IPS DF 4.7 (cell line): Measurements from ENCODE around the gene LGR6.
"Not testable (repeated sequence)": the region's sequence is repeated elsewhere in the genome, so short reads cannot be mapped to it uniquely, and the experiment has no call there.

Experiments
- DNase-seq: peaks from one replicate; pipeline ENCODE4 v3.0.0-alpha.2; 2013; ENCODE audit warnings: low spot score; ENCODE audit errors: extremely low read depth

The LGR6 gene

DNA sequence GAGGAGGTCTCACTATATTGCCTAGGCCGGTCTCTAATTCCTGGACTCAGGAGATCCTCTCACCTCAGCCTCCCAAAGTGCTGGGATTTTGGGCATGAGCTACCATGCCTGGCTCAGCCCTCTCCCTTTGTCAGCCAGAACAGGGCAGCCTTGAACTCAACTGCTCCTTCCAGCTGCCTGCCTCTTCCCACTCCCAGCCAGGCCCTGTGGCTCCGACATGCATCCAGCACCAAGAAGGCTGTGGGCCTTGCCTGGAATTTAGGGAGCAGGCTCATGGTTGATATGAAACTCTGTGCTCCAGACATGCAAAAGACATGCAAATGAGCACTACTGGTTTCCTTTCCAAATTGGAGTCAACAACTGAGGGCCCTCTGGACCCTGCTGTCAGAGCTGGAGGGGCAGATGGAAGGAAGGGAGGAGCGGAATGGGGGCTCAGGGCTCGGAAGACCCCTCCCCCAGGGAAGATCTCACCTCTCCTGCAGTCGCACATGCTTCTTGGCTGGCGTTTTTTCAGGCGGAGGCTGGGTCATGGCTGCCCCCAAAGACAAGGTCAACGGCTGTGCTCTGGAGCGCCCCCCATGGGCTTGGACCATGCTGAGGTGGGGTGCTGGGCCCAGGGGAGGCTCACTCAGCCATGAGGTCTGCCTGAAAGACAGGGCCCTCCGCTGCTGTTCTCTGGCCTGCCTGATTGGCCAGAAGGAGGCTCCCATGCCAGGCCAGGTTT is 34.6 kb upstream of the LGR6 start:
- no peak for DNase-seq

DNA sequence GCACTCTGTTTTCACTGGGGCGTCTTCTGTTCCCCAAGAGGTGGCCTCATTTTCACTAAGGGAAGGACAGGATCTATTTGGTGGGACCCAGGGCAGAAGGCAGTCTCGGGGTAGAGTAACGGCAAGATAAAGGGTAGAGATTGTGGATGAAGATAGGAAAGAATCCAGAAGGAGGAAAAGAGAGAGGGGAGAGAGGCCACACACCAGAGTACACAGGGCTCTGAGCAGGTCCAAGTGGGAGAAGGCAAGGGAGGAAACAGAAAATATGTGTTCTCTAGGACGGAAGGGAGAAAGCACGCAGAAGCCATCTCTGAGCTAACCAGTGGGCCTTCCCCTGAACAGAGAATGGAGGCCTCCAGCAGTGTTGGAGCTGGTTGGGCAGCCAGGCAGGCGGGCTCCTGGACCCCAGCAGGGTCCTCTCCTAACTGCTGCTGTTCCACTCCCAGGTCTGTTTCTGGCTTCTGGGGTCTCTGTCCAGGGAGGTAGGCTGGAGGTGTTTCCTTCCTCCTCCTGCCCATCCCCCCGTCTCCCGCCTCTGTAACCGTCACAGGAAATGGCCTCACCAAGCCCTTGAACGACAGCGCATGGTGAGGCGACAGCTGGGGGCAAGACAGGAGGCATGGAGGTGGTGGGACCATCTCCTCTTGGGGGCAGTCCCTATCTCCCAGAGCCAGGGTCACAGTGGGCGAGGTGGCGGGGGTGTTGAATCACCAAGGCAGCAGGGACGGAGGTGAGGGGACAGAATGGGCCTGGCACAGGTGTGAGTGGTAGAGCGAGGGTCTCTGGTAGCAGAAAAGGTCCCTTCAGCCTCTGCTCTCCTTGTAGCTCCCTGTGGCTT is 33.8 kb upstream of the LGR6 start:
- no peak for DNase-seq

DNA sequence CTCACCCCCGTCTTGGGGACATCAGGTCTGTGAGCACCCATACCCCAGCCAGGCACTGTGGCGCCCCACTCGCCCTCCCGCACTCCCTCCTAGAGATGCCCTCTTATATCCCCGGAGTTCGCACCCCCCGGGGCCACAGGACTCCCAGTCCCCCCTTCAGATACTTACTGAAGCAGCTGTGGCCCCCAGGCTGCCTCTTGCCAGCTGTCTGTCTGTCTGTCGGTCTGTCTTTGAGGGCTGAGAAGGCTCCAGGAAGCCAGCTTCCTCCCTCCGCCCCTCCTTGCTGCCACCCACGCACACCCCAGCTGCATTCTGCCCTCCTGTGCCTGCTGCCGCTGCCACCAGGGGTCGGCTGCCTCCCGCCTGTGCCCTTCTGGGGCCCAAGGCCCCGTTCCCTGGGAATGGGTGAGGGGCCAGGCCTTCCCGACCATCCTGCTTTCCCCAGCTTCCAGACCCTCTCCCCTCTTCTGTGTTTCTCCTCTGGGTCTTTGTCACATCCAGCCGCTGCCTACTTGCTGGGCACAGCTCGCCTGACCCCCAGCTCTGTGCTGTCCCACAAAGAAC is 33.1 kb upstream of the LGR6 start, which contains the start of gene PTPN7:
PTPN7 (minus strand) TSS at position 226 of the 564 bp plus-strand sequence. CDS start 1,200 bp downstream, outside the sequence.
- no peak for DNase-seq

DNA sequence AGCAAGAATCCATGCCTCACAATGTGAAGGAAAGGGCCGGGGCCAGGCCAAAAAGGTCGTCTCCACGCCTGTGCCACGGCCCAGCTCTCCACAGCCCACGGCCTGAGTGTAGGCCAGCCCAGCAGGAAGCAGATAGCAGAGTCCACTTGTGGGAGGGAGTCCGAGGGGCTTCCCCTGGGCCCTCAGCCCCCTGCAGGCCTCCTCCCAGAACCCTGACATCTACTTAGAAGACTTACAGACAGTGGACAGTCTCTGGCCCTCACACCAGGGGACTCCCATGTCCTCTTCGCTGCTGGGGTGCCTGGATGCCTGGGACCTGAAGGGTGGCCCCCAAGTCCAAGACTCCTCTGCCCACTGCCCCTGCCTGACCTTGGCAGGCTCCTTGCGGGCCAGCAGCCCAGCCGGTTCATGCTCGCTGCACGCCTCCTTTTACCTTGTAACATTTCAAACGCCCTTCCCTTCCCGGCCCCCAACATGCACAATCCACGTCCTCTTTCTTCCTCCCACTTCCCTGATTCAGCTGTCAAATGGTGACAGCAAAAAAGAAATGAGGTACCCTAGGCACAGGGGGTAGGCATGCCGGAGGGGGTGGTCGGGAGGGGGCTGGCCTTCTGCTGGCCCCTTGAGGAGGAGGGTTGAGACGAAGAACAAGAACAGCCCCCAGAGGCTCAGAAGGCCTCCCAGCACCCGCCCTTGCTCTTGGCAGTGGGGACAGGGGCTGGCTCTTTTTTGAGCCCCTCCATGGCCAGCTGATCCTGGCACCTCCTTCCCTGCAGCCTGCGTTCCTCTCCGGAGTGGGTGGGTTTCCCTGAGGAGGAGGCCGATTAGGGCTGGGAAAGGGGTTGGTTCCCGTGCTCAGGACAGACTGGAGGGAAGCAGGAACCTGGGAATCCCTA is 32.2 kb upstream of the LGR6 start:
- DNase-seq: no peak

DNA sequence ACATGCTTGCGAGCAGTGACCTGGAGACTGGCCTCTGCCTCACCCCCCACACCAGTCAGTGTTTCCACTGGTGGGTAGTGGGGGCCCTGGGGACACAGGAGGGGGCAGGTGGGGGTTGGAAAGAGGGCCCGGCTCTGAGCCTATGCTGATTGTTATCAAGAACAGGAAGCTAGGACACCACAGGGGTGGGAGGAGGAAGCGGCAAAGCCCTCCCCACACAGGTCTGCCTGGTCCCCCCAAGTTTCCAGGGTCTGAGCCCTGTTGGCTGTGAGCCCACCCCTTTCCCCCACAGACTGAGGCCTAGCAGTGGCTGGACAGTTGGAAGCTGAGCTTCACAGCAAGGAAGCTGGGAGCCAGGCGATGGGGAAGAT is 31.6 kb upstream of the LGR6 start:
- DNase-seq: no peak

DNA sequence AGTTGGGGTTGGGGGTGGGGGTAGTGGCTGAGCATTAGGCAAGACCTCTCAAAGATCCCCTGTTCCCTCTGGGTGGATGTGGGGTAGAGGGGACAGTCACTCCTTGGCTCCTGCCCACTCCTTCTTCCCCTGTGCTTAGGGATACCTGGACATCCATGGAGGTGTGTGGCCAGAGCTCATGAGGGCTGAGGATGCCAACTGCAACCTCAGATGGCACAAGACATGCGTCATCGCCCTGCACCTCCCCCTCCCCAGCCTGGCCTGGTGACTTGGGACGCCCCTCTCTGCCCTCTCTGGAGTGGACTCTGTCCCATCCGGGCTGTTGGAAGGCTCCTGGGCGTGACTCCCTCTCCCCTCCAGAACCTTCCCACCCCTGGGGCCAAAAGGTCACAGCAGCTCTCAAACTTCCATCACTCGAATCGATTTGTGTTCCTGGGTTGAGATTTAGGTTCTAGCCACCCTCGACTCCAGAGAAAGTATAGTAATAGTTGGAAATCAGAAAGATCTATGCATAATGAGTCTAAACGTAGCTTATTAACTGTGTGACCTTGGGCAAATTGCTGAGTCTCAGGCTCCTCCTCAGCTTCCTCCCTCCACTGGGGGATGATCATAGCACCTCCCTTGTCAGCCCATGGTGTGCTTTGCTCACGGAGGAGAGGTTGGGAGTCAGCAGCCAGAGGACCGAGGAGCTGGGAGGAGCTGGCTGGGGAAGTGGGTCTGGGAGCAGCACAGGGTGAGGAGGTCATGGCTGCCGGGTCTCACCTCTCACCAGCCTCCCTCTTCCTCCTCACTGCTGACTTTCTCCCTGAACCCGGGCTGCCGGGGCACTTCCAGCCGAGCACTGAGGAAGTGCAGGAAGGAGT is 30.9 kb upstream of the LGR6 start:
- no peak for DNase-seq

DNA sequence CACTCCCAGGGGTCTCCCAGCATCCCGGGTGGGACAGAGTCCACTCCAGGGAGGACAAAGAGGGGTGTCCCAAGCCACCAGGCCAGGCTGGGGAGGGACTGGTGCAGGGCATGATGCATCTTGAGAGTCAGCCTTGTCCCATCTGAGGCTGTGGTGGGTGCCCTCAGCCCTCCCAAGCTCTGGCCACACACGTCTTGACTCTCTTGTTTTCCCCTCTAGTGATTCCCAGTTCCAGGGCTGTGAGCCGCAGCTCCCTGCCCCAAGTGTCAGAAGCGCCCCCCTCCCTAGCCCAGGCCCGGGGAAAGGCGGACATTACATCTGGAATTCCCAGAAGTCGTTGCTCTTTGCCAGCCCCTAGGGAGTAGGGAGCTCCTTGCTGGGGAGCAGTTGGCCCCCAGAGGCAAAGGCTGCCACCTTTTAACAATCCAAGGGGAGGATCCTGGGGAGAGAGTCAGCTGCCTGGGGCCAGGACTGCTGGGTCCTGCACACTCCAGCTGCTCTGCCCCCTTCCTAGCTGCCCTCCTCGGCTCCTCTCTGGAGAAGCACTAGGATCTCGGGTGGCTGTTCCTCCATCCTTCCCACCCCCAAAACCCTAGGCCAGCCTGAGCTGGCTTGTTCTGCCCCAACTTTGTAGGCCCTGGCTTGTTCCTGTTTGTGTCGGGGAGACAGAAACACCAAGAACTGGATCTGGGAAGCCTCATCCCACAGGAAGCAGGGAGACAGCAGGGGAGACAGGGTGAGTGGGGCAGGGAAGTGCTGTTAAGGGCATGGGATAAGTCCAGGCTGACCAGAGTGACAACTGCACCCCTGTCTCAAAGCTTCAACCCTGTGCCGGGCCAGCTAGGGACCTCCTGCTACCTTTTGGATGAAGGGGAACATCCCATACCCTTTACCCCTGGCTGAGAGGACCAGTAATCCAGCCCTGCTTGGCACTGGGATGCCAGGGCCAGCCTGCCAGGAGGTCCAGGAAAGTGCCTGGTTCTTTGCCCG is 30.0 kb upstream of the LGR6 start:
- DNase-seq: no peak

DNA sequence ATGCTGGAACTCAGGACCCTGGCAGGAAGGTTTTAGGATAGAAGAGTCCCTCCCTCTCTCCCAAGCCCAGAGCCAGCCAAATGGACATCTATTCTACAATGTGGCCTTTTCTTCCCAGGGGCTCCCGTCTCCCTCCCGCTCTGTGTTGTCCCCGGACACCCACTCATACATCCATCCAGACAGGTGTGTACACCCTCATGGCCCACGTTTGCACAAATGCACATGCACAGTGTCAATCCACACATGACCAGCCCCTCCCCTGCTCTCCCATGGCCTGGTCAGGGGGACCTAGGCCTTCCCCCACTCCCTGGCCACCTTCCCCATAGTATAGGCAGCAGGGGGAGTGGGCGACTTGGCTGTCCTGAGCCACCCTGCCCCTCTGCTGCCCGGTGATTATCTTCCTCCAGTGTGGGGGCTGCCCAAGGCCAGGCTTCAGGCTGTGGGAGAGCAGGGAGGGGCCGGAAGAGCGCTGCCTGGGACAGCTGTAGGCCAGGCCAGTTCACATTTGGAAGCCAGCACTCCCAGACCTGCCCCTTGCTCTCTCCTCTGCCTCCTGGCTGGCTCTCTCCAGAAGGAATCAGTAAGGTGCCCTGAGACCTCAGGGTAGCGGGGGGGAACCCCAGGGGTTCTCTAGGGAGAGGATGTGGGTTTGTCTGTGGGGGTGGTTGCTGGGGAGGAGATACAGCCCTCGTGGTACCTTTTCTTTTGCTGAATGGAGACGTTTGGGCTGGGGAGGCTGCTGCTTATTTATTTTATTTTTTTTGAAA is 29.1 kb upstream of the LGR6 start:
- DNase-seq: no peak

DNA sequence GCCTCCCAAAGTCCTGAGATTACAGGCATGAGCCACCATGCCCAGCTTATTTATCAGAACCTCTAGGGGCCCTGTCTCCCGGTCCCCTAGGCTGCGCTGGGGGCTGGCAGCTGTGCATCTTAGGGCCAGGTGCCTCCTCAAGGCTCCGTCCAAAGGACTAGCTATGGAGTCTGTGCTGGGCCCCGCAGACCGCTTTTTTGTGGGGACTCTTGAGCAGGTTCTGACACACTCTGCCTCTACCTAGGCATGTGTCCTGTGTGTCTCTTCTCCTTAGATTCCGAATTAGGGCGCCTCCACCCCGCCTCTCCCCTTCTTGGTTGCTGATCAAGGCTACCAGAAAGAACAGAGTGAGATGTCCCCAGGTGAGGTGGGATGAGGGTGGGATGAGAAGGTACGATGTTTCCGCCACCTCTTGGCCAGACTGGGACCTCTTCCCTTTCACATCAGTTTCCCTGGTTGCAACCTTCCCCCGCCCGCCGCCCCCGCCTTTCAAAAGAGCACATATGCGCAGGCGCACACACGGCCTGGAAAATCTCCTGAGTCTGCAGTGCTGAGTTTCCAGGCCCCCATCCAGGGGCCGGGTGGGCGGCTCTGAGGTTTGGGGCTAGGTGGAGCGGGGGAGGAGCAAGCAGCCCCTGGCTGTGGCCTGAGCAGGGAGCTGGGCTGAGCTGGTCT is 28.2 kb upstream of the LGR6 start:
- DNase-seq: no peak

DNA sequence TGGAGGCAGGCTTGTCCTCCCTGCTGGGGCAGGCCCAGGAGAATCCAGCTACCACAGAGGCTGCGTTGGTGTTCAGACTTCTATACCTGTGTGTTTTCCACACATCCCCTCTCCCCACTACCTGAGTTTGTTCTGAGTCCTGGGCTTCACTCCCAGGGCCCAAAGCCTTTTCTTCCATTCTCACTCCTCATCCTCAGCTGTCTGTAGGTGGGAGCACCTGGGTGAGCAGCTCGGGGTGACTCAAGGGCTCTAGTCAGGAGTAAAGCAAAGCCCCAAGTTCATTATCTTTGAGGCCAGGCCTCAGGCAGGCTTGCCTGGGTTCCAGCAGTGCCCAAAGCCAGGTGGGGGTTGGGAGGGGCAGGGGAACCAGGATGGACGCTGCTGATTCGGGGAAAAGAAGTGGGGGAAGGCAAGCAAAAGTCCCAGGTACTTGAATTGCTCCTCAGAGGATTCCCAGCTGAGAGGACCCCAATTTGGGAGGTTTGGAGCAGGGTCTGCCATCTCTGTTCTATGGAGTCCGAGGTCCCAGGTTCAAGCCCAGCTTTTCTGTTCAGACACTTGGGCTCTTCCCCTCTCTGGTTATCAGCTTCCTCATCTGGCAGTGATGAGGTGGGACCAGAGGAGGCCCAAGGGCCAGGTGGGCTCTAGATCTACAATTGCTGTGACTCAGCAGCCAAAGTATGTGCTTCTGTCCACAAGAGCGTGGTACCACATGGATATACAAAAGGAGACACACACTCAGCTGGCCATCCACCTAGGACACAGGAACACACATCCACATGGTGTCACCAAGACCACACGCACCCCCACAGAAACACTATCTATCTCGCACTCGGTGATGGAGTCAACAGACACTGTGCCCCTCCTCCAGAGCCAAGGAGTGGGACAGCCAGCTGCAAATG is 27.4 kb upstream of the LGR6 start:
- no peak for DNase-seq

DNA sequence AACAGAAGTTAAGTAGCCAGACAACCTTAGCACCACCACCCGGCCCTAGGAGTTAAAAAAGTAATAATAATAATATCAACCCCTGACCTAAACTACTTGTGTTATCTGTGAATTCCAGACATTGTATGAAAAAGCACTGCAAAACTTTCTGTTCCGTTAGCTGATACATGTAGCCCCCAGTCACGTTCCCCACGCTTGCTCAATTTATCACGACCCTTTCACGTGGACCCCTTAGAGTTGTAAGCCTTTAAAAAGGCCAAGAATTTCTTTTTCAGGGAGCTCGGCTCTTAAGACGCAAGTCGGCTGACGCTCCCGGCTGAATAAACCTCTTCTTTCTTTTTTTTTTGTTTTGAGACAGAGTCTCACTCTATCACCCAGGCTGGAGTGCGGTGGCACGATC is 26.5 kb upstream of the LGR6 start:
- not testable (repeated sequence) for DNase-seq

DNA sequence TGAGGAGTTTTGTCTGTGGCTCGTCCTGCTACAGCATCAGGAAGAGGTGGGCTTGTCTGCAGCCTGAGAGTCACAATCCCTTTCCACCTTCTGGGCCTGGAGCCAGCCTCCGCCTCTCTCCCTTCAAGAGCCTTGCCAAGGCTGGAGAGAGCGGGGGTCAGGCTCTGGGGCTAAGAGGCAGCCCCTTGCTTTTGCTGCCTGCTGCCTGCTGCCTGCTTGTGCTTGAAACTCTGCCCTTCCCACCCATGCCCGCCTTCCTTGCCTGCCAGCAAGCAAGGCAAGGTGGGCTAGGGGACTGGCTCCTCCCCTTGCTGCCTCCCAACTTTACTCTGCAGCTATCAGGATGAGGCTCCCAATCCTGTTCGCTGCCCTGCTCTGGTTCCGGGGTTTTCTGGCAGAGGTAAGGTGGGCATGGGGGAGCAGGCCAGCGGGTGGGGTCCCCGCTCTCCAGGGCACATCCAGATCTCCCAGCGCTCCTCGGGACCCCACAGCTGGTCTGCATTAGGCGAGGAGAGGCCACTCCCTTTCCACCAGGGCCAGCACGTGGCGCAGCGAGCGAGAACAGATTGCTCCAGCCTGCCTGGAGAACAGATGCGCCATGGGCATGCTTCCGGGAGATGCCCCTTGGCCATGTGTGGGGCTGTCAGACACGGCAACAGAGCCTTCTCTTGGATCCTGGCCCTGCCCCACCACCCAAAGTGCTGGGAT is 25.7 kb upstream of the LGR6 start:
- no peak for DNase-seq

DNA sequence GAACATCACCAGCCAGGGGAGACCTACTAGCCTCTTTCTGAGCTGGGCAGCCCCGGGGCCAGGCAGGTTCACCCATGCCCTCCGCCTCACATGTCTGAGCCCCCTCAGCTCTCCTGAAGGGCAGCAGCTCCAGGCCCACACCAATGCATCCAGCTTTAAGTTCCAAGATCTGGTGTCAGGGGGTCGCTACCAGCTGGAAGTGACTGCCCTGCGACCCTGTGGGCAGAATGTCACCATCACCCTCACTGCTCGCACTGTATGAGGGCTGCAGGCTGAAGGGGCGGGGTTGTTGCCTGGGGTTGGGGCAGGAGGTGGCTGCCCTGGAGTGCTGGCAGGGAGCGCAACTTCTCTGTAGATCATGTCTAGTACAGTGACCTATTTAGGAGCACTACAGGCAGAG is 24.7 kb upstream of the LGR6 start:
- DNase-seq: no peak

DNA sequence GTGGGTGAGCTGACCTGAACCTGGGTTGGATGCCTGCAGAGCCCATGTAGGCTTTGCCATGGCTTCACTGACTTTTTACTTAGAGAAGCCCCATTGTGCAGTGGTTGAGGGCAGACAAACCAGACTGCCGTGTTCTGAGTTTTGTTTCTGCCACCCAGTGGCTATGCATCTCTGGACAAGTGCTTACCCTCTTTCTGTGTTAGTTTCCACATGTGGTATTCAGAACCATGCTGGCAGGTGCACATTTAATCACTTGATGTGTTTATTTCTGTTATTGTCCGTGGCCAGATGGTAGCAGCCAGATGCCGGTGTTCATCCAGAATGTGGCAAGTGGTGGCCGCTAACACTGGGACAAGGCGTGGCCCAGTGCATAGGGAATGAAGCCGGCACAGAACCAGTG is 22.9 kb upstream of the LGR6 start:
- DNase-seq: no peak

DNA sequence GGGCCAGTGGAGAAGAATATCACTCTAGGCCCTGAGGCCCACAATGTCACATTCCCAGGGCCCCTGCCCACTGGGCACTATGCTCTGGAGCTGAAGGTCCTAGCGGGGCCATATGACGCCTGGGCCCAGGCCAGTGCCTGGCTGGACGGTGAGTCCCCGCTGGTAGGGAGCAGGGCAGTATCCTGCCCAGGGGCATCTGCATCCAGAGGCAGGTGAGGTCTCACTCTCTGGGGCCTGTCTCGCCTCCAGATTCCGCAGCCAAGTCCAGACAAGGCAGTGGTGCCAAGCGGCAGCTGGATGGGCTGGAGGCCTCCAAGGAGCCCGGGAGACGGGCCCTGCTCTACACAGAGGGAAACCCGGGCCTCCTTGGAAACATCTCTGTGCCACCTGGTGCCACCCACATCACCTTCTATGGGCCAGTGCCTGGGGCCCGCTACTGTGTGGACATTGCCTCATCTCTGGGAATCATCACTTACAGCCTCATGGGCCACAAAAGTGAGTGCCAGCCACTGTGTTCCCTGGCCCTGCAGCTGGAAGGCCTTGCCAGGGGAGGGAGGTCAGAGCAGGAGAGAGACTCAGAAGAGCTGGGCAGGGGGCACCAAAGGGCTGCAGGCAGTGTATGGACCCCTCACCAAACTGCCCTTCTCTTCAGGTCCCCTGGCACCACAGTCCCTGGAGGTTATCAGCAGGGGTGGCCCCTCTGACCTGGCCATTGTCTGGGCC is 22.1 kb upstream of the LGR6 start:
- no peak for DNase-seq

DNA sequence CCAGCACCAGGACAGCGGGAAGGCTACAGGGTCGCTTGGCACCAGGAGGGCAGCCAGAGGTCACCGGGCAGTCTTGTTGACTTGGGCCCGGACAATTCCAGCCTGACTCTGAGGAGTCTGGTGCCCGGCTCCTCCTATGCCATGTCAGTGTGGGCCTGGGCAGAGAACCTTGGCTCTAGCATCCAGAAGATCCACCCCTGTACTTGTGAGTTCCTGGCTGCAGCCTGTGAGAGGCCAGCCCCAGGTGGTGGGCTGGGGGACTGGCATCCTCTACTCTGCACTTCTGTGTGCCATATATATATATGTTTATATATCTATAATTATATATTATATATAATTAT is 21.6 kb upstream of the LGR6 start:
- DNase-seq: no peak
